ENCODE results near the gene ST3GAL4. TPM values are rescaled to one million over a fixed set of nuclear protein-coding genes. Genes with fewer than 3 reads are reported as not detected.

Gene ST3GAL4
- total RNA-seq, 1 experiment from 2014 or later = 11.2 TPM

- no peaks in the 10 kb centered on the region for H3K9me3 Mint-ChIP-seq (ENCODE audit: unreplicated experiment)
- H3K4me3 Mint-ChIP-seq (ENCODE audit: unreplicated experiment) = no peak overlapping the region
- no TSS peak for BruUV-seq (replicated peaks)
- ChIA-PET POLR2A (no interaction called here), CTCF (no interaction called here)
- no peak overlapping the region for H3K27ac Mint-ChIP-seq (ENCODE audit: unreplicated experiment)
- peaks cover 7% of the 10 kb centered on the region for H3K4me1 ChIP-seq
- no peak for DNase-seq
- peaks cover 9% of the 10 kb centered on the region for H3K4me1 Mint-ChIP-seq (ENCODE audit: low read depth, unreplicated experiment)
- no peaks in the 10 kb centered on the region for H3K36me3 ChIP-seq (ENCODE audit: control insufficient read depth, insufficient read depth, low read length)
- H3K4me3 ChIP-seq (ENCODE audit: low read depth, low read length) = no peak overlapping the region
- intact Hi-C loops (cut with micrococcal nuclease; ENCODE audit: unreplicated experiment) = no loop called here
- no peak for TF ChIP-seq CTCF (IDR thresholded peaks at IDR 0.05; ENCODE audit: insufficient read depth in 1 of 2, low read depth in 1 of 2, low read length in 1 of 2, severe bottlenecking in 1 of 2, unreplicated experiment in 1 of 2)
- H3K27me3 ChIP-seq (replicated peaks; ENCODE audit: control insufficient read depth, insufficient read depth, low read length) = no peaks in the 10 kb centered on the region
- H3K9me3 ChIP-seq = no peaks in the 10 kb centered on the region
- H3K36me3 Mint-ChIP-seq (ENCODE audit: insufficient read depth, unreplicated experiment) = no peaks in the 10 kb centered on the region
- no peaks in the 10 kb centered on the region for H3K27me3 Mint-ChIP-seq (ENCODE audit: insufficient read depth, unreplicated experiment)
Measured at GRCh38 chr11:126426106-126426505, 70.6 kb downstream of the ST3GAL4 start.

DNA sequence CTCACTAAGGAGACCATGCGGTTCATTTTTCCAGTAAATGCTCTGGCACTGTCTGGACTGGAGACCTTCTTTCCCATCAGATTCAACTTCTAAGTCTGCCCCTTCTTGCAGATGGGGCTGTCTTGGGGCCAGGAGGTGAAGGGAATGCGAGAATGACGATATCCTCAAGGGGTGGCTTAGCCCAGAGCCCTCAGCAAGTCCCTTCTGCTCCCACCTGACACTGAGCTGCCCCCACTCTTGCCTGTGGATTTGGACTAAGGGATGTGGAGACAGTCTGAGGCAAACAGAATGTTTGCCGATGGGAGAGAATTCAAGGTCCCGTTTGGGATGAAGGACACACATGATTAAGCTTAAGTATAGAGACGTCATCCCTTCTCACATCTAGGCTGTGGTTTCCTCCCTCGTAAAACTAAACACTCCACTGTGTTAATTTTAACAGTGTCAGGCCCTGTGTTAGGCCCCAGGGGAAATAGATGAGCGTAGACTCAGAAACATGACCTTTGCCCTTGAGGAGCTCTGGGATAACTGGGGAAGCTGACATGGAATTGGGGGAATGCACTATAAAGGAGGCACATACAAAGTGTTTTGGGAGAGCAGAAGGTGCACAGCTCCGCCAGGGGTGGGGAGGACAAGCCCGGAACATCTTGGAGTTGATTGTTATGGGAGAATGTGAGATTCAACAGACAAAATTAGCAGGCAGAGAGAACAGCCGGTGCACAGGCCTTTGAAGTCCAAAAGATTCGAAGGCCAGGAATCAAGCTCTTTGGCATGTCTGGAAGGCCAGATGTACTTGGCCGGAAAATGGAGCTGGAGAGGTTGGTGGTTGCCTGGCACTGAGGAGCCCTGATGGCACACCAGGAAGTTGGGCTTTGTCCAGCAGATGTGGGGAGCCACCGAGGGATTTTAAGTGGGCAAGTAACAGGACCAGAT lies 71.6 kb downstream of the ST3GAL4 start:
- H3K27me3 ChIP-seq (replicated peaks; ENCODE audit: control insufficient read depth, insufficient read depth, low read length) = no peaks in the 10 kb centered on the region
- no peak overlapping the region for H3K4me3 ChIP-seq (ENCODE audit: low read depth, low read length)
- no peak for DNase-seq
- no peak for TF ChIP-seq CTCF (IDR thresholded peaks at IDR 0.05; ENCODE audit: insufficient read depth in 1 of 2, low read depth in 1 of 2, low read length in 1 of 2, severe bottlenecking in 1 of 2, unreplicated experiment in 1 of 2)
- peaks cover 9% of the 10 kb centered on the region for H3K4me1 Mint-ChIP-seq (ENCODE audit: low read depth, unreplicated experiment)
- intact Hi-C loops (cut with micrococcal nuclease; ENCODE audit: unreplicated experiment) = no loop called here
- no peak overlapping the region for H3K27ac Mint-ChIP-seq (ENCODE audit: unreplicated experiment)
- peaks cover 7% of the 10 kb centered on the region for H3K4me1 ChIP-seq
- BruUV-seq (replicated peaks) = no TSS peak
- H3K36me3 Mint-ChIP-seq (ENCODE audit: insufficient read depth, unreplicated experiment) = no peaks in the 10 kb centered on the region
- CTCF ChIA-PET = interaction anchor here (1.0 kb wide), 1 partner anchor 54 kb away, joined by 3 read pairs; no protein-coding TSS in a partner anchor
- no peaks in the 10 kb centered on the region for H3K27me3 Mint-ChIP-seq (ENCODE audit: insufficient read depth, unreplicated experiment)
- no peaks in the 10 kb centered on the region for H3K9me3 ChIP-seq
- no peak overlapping the region for H3K4me3 Mint-ChIP-seq (ENCODE audit: unreplicated experiment)
- H3K9me3 Mint-ChIP-seq (ENCODE audit: unreplicated experiment) = no peaks in the 10 kb centered on the region
- POLR2A ChIA-PET = no interaction called here
- no peaks in the 10 kb centered on the region for H3K36me3 ChIP-seq (ENCODE audit: control insufficient read depth, insufficient read depth, low read length)

DNA sequence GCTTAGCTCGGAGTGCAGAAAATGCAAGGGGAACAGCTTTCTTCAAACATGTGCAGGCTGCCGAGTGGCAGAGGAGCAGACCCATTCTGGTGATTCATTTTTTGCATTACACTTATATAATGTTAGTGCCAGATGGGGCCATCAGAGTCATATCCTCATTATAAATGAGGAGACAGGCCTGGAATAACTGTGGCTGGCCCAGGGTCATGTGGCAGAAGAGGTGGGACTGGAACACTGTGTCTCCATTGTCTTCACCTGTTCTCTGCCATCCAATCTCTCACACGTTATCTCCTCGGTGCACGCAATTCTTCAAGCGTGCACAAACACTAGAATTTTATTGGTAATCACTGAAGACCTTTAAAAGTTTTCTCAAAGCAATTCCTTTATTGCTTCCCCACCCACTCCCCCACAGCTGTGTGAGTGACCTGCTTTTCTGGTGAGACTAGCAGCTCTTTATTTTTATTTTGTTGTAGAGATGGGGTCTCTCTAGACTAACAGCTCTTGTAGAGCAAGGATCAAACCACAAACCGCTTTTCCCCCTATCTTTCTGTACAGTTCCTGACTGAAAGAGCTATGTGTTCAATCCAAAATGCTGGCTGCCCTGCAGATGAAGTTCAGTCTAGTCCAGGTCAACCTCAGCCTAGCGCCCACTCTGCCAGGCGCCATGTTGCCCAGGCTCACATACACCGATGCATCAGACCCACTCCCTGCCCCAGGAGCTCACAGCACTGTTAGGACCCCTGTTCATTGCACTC lies 75.3 kb downstream of the ST3GAL4 start:
- H3K27me3 Mint-ChIP-seq (ENCODE audit: insufficient read depth, unreplicated experiment) = no peaks in the 10 kb centered on the region
- BruUV-seq (replicated peaks) = no TSS peak
- no peaks in the 10 kb centered on the region for H3K36me3 Mint-ChIP-seq (ENCODE audit: insufficient read depth, unreplicated experiment)
- H3K27me3 ChIP-seq (replicated peaks; ENCODE audit: control insufficient read depth, insufficient read depth, low read length) = no peaks in the 10 kb centered on the region
- H3K27ac Mint-ChIP-seq (ENCODE audit: unreplicated experiment) = no peak overlapping the region
- intact Hi-C loops (cut with micrococcal nuclease; ENCODE audit: unreplicated experiment) = no loop called here
- POLR2A ChIA-PET = no interaction called here
- H3K4me1 Mint-ChIP-seq (ENCODE audit: low read depth, unreplicated experiment) = peaks cover 9% of the 10 kb centered on the region
- no peak for TF ChIP-seq CTCF (IDR thresholded peaks at IDR 0.05; ENCODE audit: insufficient read depth in 1 of 2, low read depth in 1 of 2, low read length in 1 of 2, severe bottlenecking in 1 of 2, unreplicated experiment in 1 of 2)
- no peak overlapping the region for H3K4me3 Mint-ChIP-seq (ENCODE audit: unreplicated experiment)
- H3K9me3 ChIP-seq = no peaks in the 10 kb centered on the region
- H3K4me3 ChIP-seq (ENCODE audit: low read depth, low read length) = no peak overlapping the region
- no peak for DNase-seq
- H3K36me3 ChIP-seq (ENCODE audit: control insufficient read depth, insufficient read depth, low read length) = no peaks in the 10 kb centered on the region
- H3K9me3 Mint-ChIP-seq (ENCODE audit: unreplicated experiment) = no peaks in the 10 kb centered on the region
- peaks cover 7% of the 10 kb centered on the region for H3K4me1 ChIP-seq
- CTCF ChIA-PET = interaction anchor here (0.6 to 1.1 kb wide), 3 partner anchors 10 to 286 kb away, joined by 3 read pairs; no protein-coding TSS in a partner anchor
